OCI-LY7 (cell line): ENCODE data around the gene KIDINS220. TPM values are rescaled to one million over a fixed set of nuclear protein-coding genes. Genes with fewer than 3 reads are reported as not detected.

Experiments used
- BruUV-seq: library from RNA; stranded (reverse); fragments of 400-500 nt; replicated peaks from 2 replicates; lab custom pipeline; 2021; lab: Mats Ljungman, UMichigan
- CTCF ChIA-PET: fragments of 300-600 bp; sonication (Branson Sonifier 250); formaldehyde crosslinking; loops from one replicate; lab custom pipeline; 2022; ENCODE audit warnings: antibody characterized with exemption; ENCODE audit not compliant: unreplicated experiment; lab: Charles Lee
- POLR2A ChIA-PET: fragments of 300-600 bp; sonication (Branson Sonifier 250); formaldehyde crosslinking; loops from one replicate; lab custom pipeline; 2022; ENCODE audit warnings: antibody characterized with exemption; lab: Charles Lee
- DNase-seq: peaks from one replicate; pipeline ENCODE4 v3.0.0-alpha.2; 2015; ENCODE audit warnings: low spot score
- H2AFZ ChIP-seq: fragments of 200-600 bp; sonication (generic), shearing (Covaris generic); 2 replicates; pipeline ENCODE4 v1.6.1; 2014; ENCODE audit warnings: mild to moderate bottlenecking, antibody characterized with exemption, low read length, moderate library complexity
- H3K27ac ChIP-seq: fragments of 200-600 bp; sonication (generic); 2 replicates; pipeline ENCODE4 v1.5.1; 2014; ENCODE audit warnings: mixed run types, low read depth, mild to moderate bottlenecking, moderate library complexity, low read length, inconsistent platforms; ENCODE audit not compliant: poor library complexity, severe bottlenecking
- H3K36me3 ChIP-seq: fragments of 200-600 bp; sonication (generic); 2 replicates; pipeline ENCODE4 v1.6.1; 2014; ENCODE audit warnings: mild to moderate bottlenecking, antibody characterized with exemption, low read length, moderate library complexity, mixed read lengths; ENCODE audit not compliant: insufficient read depth
- H3K4me1 ChIP-seq: fragments of 200-600 bp; sonication (generic); 2 replicates; pipeline ENCODE4 v1.5.1; 2014; ENCODE audit warnings: mild to moderate bottlenecking, low read length; ENCODE audit not compliant: insufficient read depth, poor library complexity, severe bottlenecking
- H3K4me2 ChIP-seq: fragments of 200-600 bp; sonication (generic); 2 replicates; pipeline ENCODE4 v1.6.1; 2014; ENCODE audit warnings: mild to moderate bottlenecking, low read length
- H3K4me3 ChIP-seq: fragments of 200-600 bp; sonication (generic); 2 replicates; pipeline ENCODE4 v1.5.1; 2014; ENCODE audit warnings: mild to moderate bottlenecking, low read depth, low read length; ENCODE audit not compliant: poor library complexity, severe bottlenecking
- H3K79me2 ChIP-seq: fragments of 200-600 bp; sonication (generic); 2 replicates; pipeline ENCODE4 v1.6.1; 2016; ENCODE audit warnings: low read depth, mild to moderate bottlenecking, low read length, moderate library complexity, mixed read lengths; ENCODE audit not compliant: insufficient read depth
- H3K9me2 ChIP-seq: fragments of 200-600 bp; sonication (generic); 2 replicates; pipeline ENCODE4 v1.6.1; 2016; ENCODE audit warnings: mild to moderate bottlenecking, low read length, mixed read lengths; ENCODE audit not compliant: insufficient read depth
- H3K9me3 ChIP-seq: fragments of 200-600 bp; sonication (generic); 2 replicates; pipeline ENCODE4 v1.6.1; 2014; ENCODE audit warnings: mild to moderate bottlenecking, mixed run types, low read length, mixed read lengths
- H4K20me1 ChIP-seq: fragments of 200-600 bp; sonication (generic); 2 replicates; pipeline ENCODE4 v1.6.1; 2014; ENCODE audit warnings: mild to moderate bottlenecking, antibody characterized with exemption, low read length, moderate library complexity, mixed read lengths; ENCODE audit not compliant: insufficient read depth
- EZH2phosphoT487 ChIP-seq: fragments of 200-600 bp; sonication (generic); IDR thresholded peaks from 2 replicates; pipeline ENCODE4 v1.6.1; 2018; ENCODE audit warnings: low read depth, borderline replicate concordance, mild to moderate bottlenecking, mixed run types, antibody characterized with exemption, low read length, moderate library complexity, mixed read lengths
- intact Hi-C: fragments of 100-400 bp; cut with micrococcal nuclease; formaldehyde crosslinking; loops from one replicate; pipeline ENCODE4 v1.10.0; 2022; ENCODE audit not compliant: unreplicated experiment
- total RNA-seq, 2 experiments: library from RNA; depleted of rRNA in 1 of 2; stranded (reverse); fragments of >200 nt in 1 of 2; shearing (Covaris generic) in 1 of 2; gene quantifications; 2 replicates each; pipeline ENCODE4 v1.2.3, GENCODE V29; 2014 to 2022
- TF ChIP-seq, protein P1 (sequence below): fragments of 200-600 bp; sonication (generic); conservative IDR thresholded peaks from 2 replicates; pipeline ENCODE4 v1.5.1; 2014; ENCODE audit warnings: mild to moderate bottlenecking, antibody characterized with exemption, low read length, moderate library complexity, mixed read lengths

Gene KIDINS220
- total RNA-seq, 2 experiments from 2014 or later = 29.1 to 32.3 TPM

- ChIA-PET CTCF (no interaction called here), POLR2A (interaction anchor here (0.6 kb wide), 1 partner anchor 780 kb away, joined by 3 read pairs; no protein-coding TSS in a partner anchor)
- no peaks in the 10 kb centered on the region for H3K36me3 ChIP-seq
- H4K20me1 ChIP-seq = no peaks in the 10 kb centered on the region
- no peaks in the 10 kb centered on the region for H3K79me2 ChIP-seq
- H3K9me2 ChIP-seq = no peaks in the 10 kb centered on the region
- no peaks in the 10 kb centered on the region for H3K9me3 ChIP-seq
- H3K4me2 ChIP-seq = no peak overlapping the region
- TF ChIP-seq, protein P1, sequence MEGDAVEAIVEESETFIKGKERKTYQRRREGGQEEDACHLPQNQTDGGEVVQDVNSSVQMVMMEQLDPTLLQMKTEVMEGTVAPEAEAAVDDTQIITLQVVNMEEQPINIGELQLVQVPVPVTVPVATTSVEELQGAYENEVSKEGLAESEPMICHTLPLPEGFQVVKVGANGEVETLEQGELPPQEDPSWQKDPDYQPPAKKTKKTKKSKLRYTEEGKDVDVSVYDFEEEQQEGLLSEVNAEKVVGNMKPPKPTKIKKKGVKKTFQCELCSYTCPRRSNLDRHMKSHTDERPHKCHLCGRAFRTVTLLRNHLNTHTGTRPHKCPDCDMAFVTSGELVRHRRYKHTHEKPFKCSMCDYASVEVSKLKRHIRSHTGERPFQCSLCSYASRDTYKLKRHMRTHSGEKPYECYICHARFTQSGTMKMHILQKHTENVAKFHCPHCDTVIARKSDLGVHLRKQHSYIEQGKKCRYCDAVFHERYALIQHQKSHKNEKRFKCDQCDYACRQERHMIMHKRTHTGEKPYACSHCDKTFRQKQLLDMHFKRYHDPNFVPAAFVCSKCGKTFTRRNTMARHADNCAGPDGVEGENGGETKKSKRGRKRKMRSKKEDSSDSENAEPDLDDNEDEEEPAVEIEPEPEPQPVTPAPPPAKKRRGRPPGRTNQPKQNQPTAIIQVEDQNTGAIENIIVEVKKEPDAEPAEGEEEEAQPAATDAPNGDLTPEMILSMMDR = no peak
- no peak for TF ChIP-seq EZH2phosphoT487
- H3K4me3 ChIP-seq = no peak overlapping the region
- no peaks in the 10 kb centered on the region for H3K4me1 ChIP-seq
- no peak overlapping the region for H2AFZ ChIP-seq
- BruUV-seq = no TSS peak
- no peak for DNase-seq
- intact Hi-C loops = no loop called here
- H3K27ac ChIP-seq = no peak overlapping the region
Measured at GRCh38 chr2:8699839-8700238, 137.6 kb downstream of the KIDINS220 start.

DNA sequence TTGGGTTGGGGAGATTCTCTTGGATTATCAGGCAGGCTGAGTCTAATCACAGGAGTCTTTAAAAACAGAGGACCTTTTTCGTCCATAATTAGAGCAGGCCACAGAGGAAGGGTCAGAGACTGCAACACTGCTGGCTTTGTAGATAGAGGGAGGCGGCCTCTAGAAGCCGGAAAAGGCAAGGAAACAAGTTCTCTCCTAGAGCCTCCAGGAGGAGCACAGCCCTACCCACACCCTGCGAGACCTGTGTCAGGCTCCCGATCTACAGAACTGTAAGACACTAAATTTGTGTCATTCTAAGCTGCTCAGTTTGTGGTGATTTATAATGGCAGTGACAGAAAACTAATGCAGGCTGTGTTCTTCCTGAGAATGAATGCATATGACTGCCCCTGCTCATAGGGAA lies 140.2 kb downstream of the KIDINS220 start:
- no peaks in the 10 kb centered on the region for H4K20me1 ChIP-seq
- H3K9me2 ChIP-seq = no peaks in the 10 kb centered on the region
- ChIA-PET POLR2A (no interaction called here), CTCF (no interaction called here)
- TF ChIP-seq, protein P1 = no peak
- TF ChIP-seq EZH2phosphoT487 = no peak
- no peak for DNase-seq
- no peak overlapping the region for H3K27ac ChIP-seq
- H3K4me2 ChIP-seq = no peak overlapping the region
- intact Hi-C loops = no loop called here
- no peak overlapping the region for H2AFZ ChIP-seq
- H3K79me2 ChIP-seq = no peaks in the 10 kb centered on the region
- no TSS peak for BruUV-seq
- H3K36me3 ChIP-seq = no peaks in the 10 kb centered on the region
- H3K9me3 ChIP-seq = no peaks in the 10 kb centered on the region
- no peak overlapping the region for H3K4me3 ChIP-seq
- no peaks in the 10 kb centered on the region for H3K4me1 ChIP-seq

GRCh38 chr2:8694737-8695136 lies 142.7 kb downstream of the KIDINS220 start:
- Histone ChIP-seq H3K9me2 (no peaks in the 10 kb centered on the region), H3K9me3 (no peaks in the 10 kb centered on the region), H3K4me2 (no peak overlapping the region), H3K36me3 (no peaks in the 10 kb centered on the region), H3K79me2 (no peaks in the 10 kb centered on the region), H3K4me3 (no peak overlapping the region), H3K4me1 (no peaks in the 10 kb centered on the region), H4K20me1 (no peaks in the 10 kb centered on the region), H3K27ac (no peak overlapping the region), H2AFZ (no peak overlapping the region)
- TF ChIP-seq, protein P1 = no peak
- no peak for TF ChIP-seq EZH2phosphoT487
- no peak for DNase-seq
- intact Hi-C loops = loop anchor here (5.0 kb wide), 1 partner anchor 68 kb away; no protein-coding TSS in a partner anchor
- ChIA-PET CTCF (no interaction called here), POLR2A (interaction anchor here (0.5 kb wide), 1 partner anchor 14 kb away, joined by 3 read pairs; no protein-coding TSS in a partner anchor)
- BruUV-seq = no TSS peak
